NCI-H460 (cell line): ENCODE results near the gene LRMDA. TPM values are rescaled to one million over a fixed set of nuclear protein-coding genes. Genes with fewer than 3 reads are reported as not detected.

ENCODE experiments used
- DNase-seq: peaks from one replicate; pipeline ENCODE4 v3.0.0-alpha.2; 2016; ENCODE audit warnings: low read depth; ENCODE audit errors: extremely low read depth
- total RNA-seq: library from RNA; depleted of rRNA; stranded (reverse); fragments of >200 nt; shearing (Covaris generic); gene quantifications from 2 replicates; pipeline ENCODE4 v1.2.3, GENCODE V29; 2014

The LRMDA gene
- total RNA-seq, 1 experiment from 2014 or later: 0.99 TPM

DNA sequence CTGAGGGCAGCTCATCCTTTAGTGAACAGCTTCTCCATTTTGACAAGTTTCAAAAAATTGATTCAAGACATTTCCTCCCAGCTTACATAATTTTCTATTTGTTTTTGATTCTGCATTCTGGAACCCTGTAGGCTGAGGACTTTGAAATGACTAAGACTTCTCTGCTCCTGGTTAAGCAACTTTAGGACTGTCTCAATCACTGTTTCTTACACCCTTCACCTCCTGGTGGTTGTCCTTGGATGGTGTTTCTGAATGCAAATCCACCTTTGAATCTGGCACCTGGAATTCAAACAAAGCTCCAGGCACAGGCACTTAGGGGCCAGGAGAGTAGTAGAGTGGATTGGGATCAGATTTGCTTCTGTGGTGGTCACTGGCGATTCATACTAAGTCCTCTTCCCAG lies 595.5 kb downstream of the LRMDA start:
- DNase-seq: no peak

DNA sequence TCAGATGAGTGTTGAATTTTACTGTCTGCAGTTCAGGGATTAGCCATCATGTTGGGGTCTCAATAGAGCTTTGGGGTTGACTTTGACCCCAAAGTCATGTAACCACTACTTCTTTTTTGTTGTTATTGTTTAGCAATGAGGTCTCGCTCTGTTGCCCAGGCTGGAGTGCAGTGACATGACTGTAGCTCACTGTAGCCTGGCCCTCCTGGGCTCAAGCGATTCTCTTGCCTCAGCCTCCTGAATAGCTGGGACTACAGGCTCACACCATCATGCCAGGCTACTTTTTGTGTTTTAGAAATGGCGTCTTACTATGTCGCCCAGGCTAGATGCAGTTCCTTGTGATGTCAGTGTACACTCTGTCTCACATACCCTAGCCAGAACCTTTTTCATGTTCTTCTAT lies 598.4 kb downstream of the LRMDA start:
- no peak for DNase-seq

DNA sequence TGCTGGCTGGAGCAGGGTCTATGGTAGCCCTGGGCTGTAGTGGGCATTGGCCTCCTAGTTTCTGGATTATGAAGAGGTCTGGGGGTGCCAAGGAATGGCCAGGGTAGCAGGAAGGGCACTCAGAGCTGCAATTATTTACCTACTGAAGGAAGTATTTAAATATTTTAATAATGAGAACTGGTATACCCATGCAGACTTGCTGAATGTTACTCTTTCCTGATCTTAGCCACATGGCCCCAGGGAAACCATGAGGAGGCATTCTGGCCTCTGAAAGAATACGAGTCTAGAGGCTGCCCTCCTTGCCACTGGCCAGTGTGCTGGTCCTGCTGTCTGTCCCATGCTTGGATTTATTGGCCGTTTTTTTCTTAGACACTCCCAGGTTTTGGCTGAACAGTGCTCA lies 599.7 kb downstream of the LRMDA start:
- no peak for DNase-seq

DNA sequence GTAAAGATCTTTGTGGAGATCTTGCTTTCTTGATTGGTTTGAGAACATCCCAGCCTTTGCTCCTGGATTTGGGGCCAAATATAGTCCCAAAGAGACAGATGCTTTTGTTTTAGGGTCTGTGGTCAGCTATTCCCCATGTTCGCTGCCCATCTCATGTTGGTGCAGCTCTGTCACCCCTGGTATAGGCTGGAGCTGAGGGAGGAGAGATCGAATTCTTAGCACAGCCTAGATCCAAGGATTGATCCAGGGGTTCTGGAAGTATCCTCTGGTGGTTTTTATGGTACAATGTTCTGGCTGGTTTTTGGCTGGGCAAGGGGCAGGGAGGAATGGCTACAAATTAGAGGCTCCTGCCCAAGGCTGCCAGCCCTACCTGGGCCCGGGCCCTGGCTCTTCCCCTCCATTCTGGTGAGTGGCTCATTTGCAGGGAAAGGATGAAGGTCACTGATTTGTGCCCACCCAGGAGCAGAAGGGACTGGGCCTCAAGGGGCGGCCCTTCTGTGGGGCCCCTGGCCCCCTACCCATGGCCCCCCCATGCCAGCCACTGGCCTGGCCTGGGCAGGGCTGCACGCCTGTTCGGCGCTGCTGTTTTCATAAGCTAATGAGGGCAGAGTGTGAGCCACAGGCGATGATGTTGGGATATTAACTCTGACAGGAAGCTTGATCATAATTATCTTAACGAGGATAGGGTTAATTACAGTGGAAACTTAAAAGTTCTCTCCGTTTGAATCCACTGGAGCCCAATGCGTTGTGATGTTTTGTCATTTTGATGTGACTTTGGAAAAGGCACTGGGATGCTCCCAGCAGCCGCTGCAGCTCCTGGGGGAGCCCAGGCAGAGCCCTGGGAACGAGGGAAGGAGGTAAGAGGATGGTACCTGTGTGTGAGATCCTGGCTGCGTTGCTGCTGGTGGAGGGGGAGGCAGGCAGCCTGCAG lies 600.6 kb downstream of the LRMDA start:
- DNase-seq: no peak

DNA sequence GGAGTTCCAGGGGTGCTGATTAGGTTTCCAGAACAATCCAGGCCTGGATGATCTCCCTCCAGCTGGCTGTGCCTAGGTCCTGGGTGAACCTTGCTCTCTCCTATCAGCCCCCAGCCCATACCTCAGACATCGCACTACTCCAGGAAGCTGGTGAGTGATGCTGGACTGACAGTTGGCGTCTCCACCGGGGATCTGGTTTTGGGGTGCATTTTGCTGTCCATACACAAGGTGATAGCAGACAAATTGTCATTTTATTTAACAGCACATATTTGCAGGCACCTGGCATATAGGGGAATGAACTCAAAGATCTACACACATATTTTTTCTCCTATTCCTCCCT lies 601.2 kb downstream of the LRMDA start:
- DNase-seq: no peak

DNA sequence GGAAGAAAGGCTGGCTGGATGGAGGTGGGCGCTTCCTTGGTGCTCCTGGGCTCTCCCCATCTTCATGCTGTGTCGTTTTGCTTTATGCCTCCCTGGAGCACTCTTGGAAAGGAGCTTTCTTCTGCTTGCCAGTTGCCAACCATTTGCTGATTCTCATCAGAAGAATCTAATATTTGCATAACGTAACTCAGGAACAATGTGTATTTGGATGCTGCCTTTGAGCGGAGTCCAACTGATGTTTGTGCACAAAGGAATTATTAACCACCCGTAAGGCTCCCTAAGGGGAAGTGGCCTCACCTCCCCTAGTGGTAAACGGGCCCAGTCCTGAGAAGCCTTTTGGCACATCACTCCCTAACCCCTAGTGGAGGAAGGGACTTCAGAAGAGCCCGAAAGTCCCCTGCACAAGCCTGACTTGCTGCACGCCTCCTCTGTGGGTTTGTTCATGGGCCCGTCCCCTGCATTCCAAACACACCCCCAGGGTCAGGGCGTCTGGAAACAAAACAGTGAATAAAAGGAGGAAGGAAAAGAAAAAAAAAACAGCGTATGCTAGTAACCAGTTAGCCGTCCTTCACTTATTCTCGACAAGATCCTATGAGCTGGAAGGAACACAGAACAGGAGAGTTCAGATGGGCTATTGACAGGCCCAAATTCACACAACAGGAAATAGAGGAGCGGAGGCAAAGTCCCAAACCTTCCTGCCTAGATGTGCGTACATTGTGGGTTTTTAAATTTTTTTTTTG lies 602.2 kb downstream of the LRMDA start:
- DNase-seq: no peak

DNA sequence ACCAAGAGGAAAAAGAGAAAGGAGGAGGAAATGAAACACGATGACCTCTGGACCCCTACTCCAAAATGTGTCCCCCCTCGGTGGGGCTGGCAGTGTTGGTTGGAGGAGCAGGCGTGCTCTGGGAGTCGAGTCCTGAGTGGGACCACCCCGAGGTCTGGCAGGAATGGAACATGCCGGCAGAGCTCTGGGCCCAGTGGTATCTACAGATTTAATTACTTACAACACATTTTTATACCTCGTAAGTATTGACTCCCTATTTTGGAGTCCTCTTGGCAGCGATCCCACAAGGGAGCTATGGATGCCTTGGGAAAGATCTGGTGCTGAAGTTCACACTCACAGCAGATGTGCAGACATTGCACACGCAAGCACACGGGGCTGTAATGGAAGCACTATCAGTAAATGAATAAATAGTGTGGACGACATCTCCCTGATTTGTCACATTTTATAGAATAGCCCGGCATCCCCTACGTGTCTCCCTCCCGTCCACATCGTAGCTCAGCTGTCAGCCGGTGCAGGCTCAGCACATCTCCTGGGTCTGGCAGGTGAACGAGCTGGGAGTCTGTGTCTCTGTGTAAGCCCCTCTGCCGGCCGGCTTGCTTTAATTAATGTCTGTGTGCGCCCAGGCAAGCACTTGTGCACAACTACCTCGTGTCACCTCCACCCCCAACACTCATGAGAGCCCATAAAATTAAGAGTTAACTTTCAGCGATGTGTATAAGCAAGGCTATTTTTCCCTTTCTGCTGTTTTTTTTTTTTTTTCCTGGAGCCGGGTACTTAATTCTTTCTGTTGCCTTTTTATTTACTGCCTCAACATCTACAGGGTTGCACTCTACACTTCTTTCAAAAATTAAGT lies 603.2 kb downstream of the LRMDA start:
- no peak for DNase-seq

DNA sequence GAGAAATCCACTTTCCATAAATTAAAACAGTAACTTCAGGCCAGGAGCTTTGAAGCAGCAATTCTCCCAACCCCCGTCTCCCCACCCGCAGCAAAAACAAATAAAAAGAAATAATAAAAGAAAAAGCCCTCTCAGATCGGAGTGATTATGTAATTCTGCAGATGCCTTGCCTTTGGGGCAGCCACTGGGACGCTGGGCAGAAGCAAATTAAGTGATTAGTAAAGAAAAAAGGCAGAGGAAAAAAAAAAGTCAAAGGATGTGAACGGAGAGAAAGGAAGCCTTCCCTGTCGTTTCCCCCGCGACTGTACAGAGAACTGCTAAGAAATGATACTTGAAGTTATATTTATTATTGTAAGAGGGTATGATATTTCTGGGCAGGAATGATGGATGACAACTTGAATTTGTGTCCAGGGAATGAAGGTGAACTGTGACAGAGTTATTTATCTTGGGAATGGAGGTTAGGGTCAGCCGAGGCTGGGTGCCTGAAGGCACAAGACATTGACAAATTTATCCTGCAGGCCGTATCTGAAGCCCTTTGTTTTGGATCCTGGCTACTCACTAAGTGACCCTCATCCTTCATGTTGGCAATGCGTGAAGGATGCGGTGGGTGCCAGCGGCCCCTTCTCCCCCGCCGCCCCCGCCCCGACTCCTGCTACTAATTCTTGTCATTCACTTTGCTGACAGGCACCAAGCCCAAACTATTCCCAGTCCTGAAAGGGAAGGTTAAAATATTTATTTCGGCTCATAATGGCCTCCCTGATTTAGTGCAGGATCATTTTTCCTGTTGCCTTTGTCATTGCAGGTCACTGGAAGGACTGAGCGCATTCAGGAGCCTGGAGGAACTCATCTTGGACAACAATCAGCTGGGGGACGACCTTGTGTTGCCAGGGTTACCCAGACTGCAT lies 604.0 kb downstream of the LRMDA start:
- no peak for DNase-seq

DNA sequence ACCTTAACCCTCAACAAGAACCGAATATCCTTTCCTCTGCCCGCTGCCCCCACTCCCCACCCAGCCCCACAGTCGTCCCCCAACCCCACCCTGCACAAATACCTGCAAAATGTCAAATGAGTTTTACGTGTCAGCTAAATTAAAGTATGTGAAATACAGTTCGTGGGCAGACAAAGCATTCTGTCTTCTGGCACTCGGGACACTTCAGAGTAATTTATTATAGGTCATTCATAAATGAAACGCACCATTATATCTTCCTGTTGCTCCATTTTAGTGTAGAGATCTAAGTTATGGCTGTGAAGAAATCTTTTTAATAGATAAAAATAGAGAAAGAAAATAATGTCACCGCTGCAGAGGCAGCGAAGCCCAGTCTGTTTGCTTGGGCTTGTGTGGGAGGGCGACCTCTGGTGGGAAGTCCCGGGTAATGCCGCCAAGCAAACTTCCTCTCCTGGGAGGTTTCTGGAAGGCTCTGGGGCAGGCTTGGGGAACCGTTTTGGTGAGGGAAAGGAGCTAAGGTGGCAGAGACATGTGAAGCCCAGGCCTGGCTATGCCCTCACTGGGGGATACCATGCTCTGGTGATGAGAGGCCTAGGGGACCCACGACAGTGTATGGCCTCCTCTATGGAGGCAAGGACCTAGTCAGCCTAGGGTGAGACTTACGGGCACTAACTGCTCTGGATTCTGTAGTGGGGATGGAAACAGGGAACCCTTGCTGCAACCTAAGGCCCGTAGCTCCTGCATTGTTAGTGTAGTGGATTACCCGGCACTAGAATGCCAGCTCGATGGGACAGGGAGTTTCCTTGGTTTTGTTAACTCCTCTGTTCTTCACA lies 604.9 kb downstream of the LRMDA start:
- peak; percentile 48 for DNase-seq

DNA sequence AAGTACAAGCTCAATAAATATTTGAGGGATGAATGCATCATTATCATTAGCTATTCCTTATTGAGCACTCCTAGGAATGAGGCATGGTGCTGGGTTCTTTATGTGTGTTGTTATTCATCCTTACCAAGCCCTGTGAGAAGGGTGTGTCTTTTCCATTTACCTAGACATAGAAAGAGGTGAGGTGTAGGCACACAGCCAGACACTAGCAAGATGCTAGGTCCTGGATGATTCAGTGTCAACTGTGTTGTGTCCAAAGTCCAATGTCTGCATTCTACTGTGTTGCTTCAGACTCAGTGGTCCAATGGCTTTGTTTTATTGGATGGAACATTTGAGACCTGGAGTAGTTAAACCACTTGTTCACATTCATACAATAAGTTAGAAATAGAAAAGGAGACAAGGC lies 605.5 kb downstream of the LRMDA start:
- no peak for DNase-seq

DNA sequence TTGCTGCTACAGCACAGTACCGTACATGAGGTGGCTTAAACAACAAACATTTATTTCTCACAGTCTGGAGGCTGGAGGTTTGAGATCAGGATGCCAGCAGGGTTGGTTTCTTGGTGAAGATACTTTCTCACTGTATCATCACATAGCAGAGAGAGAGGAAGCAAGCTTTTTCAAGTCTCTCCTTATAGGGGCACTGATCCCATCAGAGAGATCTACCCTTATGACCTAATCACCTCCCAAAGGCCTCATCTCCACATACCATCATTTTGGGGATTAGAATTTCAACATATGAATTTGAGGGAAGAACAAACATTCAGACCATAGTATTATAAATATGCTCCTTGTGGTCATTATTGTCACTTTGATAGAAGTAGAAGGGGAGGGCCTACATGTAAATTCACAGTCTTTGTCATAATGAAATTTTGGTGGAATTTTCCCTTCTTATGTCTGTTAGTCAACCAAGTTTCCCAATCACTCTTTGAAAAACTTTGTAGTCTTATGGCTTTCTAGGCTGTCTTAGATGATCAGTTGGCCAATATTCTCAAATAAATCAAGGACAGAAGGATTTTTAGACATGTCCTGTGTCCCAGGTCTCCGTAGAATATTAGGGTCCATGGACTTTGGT lies 606.2 kb downstream of the LRMDA start:
- no peak for DNase-seq

DNA sequence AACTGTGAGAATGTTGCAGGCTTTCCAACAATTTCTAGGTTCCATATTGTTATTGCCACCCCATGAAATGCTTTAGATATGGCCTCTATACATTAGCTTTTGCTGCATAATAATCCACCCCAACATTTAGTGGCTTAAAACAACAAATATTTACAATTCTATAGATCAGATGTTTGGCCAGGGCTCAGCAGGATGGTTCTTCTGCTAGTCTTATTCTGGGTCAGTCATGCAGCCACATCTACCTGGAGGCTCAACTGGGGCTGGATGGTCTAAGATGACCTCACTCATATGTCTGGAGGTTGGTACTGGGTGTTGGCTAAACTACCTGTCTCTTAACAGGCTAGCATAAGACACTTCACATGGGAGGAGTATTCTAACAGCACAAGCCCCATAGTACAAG lies 607.3 kb downstream of the LRMDA start:
- no peak for DNase-seq

DNA sequence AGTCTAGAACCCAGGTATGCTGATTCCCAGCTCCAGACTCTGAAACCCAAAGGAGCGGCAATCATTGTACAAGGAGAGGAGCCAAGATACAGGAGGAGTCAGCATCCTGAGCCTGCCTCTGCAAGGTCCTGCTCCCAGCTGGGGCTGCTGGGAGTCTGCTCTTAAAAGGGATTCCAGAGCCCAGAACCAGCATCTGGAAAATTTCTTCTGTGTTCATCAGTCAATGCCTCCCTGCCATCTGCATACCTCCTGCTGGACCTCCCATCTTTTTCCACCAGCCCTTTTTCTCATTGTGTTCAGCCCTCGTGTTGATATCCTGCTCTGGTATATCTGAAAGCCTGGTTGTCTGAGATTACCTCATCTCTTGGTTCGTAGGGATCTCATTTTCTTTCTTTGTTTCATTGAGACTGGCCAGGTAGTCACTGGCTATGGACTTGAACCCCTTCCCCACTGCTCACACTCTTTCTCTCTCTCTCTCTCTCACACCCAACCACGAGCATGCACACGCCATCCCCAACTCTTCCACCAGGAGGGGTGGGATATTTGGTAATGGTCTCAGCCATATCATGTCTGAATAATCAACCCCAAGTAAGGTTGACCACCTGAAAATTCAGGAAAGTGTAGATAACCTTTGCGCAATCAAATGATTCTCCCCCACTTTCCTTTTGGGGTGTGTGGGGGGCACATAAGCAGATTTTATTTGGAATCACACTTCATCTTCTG lies 608.8 kb downstream of the LRMDA start:
- no peak for DNase-seq

DNA sequence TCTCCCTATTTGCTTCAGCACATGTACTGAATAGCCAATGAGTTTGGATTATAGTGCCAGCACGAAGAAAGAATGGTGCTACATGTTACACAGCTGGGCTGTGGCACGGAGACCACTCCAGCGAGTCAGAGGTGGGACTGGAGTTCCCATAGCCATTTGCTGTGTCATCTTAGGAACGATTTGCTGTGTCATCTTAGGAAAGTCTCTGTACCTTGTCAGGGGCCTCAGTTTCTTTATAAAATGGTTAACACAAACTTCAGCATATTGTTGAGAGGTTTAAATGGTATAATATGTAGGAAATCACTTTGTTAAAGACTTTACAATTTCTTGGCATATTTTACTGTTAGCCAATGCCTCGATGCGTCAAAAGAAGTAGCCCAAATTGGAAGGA lies 609.4 kb downstream of the LRMDA start:
- DNase-seq: no peak

DNA sequence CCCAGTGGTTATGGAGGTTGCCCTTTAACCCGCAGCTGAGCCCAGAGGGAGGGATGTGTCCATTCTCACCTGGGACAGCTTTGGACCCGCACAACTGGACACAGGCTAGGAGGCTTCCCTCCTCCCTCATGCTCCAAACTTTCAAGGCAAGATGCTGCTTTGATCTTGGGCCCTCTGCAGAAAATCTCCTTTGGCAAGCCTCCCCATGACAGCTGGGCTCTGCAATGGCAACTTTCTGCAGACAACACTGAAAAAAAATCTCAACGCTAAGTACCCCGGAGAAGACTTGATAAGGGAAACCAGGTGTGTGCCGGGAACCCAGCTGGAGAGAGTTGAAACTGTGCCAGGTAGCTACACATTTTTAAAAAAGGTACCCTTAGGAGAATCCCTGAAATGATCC lies 610.1 kb downstream of the LRMDA start:
- no peak for DNase-seq

DNA sequence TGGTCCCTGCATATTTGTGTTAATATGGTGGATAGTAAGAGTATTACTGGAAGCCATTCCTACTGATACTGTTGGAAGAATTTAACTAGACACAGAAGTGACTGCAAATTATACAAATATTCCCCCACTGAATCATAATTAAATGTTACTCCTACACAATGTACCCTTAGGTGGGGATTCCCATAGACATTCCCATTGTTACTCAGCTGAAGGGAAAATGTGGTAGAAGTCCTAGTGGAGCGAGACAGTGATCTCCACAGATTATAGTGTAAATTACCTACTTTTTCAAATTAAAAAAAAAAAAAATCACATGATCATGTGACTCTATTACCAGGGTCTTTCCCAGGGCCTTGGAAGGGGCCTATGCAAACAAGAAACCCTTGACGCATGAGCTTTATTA lies 611.8 kb downstream of the LRMDA start:
- no peak for DNase-seq

DNA sequence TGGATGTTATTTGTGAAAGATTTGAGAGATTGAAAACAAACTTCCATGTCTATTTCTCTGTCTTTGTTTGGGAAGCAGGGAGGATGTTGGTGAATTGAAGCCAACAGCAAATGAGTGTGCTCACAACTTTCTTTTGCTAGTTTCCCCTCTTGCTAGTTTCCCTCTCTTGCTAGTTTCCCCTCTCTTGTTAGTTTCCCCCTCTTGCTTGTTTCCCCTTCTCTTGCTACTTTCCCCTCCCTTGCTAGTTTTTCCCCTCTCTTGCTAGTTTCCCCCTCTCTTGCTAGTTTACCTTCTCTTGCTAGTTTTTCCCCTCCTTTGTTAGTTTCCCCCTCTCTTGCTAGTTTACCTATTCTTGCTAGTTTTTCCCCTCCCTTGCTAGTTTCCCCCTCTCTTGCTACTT lies 613.3 kb downstream of the LRMDA start:
- no peak for DNase-seq

DNA sequence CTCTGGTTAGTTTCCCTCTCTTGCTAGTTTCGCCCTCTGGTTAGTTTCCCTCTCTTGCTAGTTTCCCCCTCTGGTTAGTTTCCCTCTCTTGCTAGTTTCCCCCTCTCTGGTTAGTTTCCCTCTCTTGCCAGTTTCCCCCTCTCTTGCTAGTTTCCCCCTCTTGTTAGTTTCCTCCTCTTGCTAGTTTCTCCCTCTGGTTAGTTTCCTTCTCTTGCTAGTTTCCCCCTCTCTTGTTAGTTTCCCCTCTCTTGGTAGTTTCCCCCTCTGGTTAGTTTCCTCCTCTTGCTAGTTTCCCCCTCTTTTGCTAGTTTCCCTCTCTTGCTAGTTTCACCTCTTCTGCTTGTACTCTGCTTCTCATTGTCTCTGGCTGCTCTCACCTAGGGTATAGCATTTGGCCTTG lies 613.8 kb downstream of the LRMDA start:
- DNase-seq: no peak
